IgD-negative memory B cell (primary cell): Measurements from ENCODE around the gene COL27A1. TPM values are rescaled to one million over a fixed set of nuclear protein-coding genes. Genes with fewer than 3 reads are reported as not detected.
"Not testable (repeated sequence)": the region's sequence is repeated elsewhere in the genome, so short reads cannot be mapped to it uniquely, and the experiment has no call there.

Experiments used
- H3K27ac Mint-ChIP-seq, 3 donors: one replicate each; pipeline ENCODE4 v1.8.0; 2020 to 2022; ENCODE audit warnings: mild to moderate bottlenecking in 3 of 3, mixed read lengths in 3 of 3, moderate library complexity in 1 of 3
- H3K27me3 Mint-ChIP-seq: one replicate; pipeline ENCODE4 v1.8.0; 2021; ENCODE audit warnings: mixed read lengths
- H3K36me3 Mint-ChIP-seq: one replicate; pipeline ENCODE4 v1.8.0; 2020; ENCODE audit warnings: mild to moderate bottlenecking, mixed read lengths
- H3K4me1 Mint-ChIP-seq, 3 donors: one replicate each; pipeline ENCODE4 v1.8.0; 2020 to 2022; ENCODE audit warnings: mixed read lengths in 3 of 3, mild to moderate bottlenecking in 1 of 3
- H3K4me3 Mint-ChIP-seq, 4 donors: one replicate each; pipeline ENCODE4 v1.8.0; 2020 to 2022; ENCODE audit warnings: mild to moderate bottlenecking in 4 of 4, mixed read lengths in 4 of 4, moderate library complexity in 3 of 4
- H3K9me3 Mint-ChIP-seq, 3 donors: one replicate each; pipeline ENCODE4 v1.8.0; 2020 to 2021; ENCODE audit warnings: mixed read lengths in 3 of 3, mild to moderate bottlenecking in 1 of 3
- polyA plus RNA-seq: library from polyadenylated mRNA; unstranded; fragments of 300-500 nt; fragmentation: Illumina TruSeq; gene quantifications from one replicate; pipeline ENCODE4 v1.2.3, GENCODE V29; 2021

Gene COL27A1
- polyA plus RNA-seq, 1 donor from 2014 or later, result not detected

DNA sequence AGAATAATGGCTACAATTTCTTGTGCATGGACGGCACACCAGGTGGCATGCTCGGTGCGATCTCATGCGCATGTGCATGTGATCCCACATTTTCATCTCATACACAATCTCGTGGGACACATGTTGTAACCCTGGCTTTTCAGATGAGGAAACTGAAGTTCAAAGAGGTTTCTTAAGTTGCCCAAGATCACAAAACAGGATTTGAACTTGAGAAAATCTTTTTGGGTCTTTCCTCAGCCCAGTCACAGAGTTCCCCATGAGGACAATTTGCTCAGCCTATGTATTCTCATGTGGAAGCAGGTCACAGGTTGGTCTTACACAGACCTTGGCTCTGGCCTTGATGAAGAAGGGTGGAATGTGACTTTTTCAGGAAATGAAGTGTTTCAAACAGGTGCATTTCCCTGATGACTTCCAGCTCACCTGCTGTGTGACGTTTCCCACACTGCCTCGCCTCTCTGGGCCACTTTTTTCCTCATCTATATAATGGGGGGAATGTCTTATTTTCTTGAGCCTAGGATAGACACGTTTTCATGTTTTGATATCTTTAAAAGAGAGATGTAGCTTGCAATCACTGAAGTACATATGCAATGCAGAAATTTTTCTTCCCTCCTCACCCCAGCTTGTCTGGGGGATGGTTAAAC, 160.5 kb downstream of the COL27A1 start:
- Mint-ChIP-seq H3K4me1 (no peaks in the 10 kb centered on the region), H3K27me3 (peaks cover 9% of the 10 kb centered on the region), H3K27ac (peak overlapping the region in 1 of 3 donors; percentile 50), H3K36me3 (no peaks in the 10 kb centered on the region), H3K9me3 (peaks cover 0 to 5% (median 2%) of the 10 kb centered on the region in 3 donors), H3K4me3 (no peak overlapping the region)

DNA sequence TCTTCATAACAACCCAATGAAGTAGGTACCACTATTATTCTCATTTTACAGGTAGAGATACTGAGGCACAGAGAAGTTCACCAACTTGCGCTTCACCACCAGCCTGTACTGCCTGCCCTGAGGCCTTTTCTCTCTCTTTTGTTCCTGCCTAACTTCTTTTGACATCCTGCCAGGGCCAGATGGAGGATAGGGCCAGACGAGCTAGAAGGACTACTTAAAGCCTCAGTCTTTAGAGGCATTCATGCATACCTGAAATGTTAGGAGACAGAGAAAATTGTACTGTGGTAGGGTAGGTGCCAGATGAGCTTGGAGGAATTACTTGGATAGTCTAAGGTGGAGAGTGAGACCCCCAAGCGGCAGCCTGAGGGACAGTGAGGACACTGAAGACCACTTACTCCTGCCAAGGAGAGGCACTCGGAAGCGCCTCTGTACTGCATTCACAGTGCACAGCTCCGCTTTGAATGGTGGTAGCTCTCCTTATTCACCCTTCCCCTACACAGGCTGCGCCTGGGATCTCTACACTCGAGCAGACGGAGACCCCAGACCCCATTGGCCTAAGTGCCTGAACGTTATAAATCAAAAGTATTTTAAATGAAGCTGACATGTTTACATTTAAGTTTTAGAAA, 161.4 kb downstream of the COL27A1 start:
- peaks cover 0 to 5% (median 2%) of the 10 kb centered on the region in 3 donors for H3K9me3 Mint-ChIP-seq
- no peak overlapping the region for H3K27ac Mint-ChIP-seq
- no peaks in the 10 kb centered on the region for H3K36me3 Mint-ChIP-seq
- no peak overlapping the region for H3K4me3 Mint-ChIP-seq
- H3K4me1 Mint-ChIP-seq, result no peaks in the 10 kb centered on the region
- H3K27me3 Mint-ChIP-seq, result peaks cover 9% of the 10 kb centered on the region

DNA sequence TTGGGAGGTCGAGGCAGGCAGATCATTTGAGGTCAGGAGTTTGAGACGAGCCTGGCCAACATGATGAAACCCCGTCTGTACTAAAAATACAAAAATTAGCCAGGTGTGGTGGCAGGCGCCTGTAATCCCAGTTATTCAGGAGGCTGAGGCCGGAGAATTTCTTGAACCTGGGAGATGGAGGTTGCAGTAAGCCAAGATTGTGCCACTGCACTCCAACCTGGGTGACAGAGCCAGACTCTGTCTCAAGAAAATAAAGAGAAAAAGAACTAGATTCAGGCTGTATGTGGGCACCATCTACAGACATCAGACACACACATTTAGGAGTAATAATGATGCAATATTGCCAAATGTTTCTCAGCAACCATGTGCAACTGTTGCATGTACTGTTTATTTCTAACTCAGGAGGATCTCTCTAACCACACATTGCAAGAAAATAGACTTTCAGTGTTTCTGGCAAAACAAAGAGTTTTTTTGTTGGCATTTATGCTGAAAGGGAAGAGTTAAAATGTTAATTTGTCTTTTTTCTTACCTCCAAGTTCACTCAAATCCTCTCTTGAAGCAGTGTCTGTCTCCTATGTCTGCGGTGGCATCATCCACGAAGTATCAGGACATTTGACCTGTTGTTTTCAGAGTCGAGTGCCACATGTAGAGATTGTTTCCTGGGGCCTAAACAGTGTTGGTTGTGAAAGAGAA, 162.5 kb downstream of the COL27A1 start:
- Mint-ChIP-seq H3K4me3 (no peak overlapping the region), H3K27me3 (peaks cover 14% of the 10 kb centered on the region), H3K27ac (no peak overlapping the region), H3K36me3 (no peaks in the 10 kb centered on the region), H3K4me1 (no peaks in the 10 kb centered on the region), H3K9me3 (peaks cover 0 to 5% (median 2%) of the 10 kb centered on the region in 3 donors)

DNA sequence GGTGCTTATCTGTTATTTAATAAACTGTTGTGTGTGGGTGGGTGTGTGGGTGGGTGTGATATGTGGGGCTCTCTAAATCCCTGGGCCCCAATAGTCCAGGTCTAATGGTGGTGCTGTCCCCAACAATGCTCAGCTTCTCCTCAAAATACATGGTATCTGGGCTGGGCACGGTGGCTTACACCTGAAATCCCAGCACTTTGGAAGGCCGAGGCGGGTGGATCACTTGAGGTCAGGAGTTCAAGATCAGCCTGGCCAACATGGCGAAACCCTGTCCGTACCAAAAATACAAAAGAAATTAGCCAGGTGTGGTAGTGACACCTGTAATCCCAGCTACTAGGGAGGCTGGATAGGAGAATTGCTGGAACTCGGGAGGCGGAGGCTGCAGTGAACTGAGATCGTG, 163.1 kb downstream of the COL27A1 start:
- Mint-ChIP-seq H3K27ac (no peak overlapping the region), H3K27me3 (peaks cover 14% of the 10 kb centered on the region), H3K4me1 (no peaks in the 10 kb centered on the region), H3K36me3 (no peaks in the 10 kb centered on the region), H3K9me3 (peaks cover 0 to 5% (median 2%) of the 10 kb centered on the region in 3 donors), H3K4me3 (no peak overlapping the region)

DNA sequence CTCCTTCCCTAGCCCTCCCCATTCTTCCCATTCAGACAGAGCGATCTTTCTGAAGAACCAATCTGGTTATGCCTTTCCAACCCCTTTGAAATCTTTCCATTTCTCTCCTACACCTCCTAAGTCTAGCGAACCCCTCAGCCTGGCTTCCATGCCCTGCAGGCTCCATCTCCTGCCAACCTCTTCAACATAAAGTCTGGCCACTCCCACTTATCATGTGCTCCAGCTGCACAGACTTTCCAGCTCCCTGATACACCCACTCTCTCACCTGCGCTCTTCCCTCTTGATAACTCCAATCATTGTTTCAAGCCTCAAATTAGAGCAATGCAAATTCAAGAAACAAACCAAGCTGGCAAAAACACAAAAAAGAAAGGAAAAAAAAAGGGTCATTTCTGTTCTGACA, 163.8 kb downstream of the COL27A1 start:
- no peak overlapping the region for H3K4me3 Mint-ChIP-seq
- H3K27ac Mint-ChIP-seq, result peak overlapping the region in 1 of 3 donors; percentile 21
- no peaks in the 10 kb centered on the region for H3K36me3 Mint-ChIP-seq
- H3K27me3 Mint-ChIP-seq, result peaks cover 14% of the 10 kb centered on the region
- H3K4me1 Mint-ChIP-seq, result no peaks in the 10 kb centered on the region
- peaks cover 0 to 5% (median 2%) of the 10 kb centered on the region in 3 donors for H3K9me3 Mint-ChIP-seq

DNA sequence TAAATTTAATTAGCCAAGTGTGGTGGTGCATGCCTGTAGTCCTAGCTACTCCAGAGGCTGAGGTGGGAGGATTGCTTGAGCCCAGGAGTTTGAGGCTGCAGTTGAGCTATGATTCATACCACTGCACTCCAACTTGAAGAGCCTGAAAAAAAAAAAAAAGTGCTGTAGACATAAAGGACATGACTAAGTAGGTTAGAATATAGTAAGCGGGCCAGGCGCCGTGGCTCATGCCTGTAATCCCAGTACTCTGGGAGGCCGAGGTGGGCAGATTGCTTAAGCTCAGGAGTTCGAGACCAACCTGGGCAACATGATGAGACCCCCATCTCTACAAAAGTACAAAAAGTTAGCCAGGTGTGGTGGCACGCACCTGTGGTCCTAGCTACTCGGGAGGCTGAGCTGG, 165.4 kb downstream of the COL27A1 start:
- not testable (repeated sequence) for H3K36me3 Mint-ChIP-seq, H3K9me3 Mint-ChIP-seq, H3K4me1 Mint-ChIP-seq, H3K27ac Mint-ChIP-seq, H3K4me3 Mint-ChIP-seq
- H3K27me3 Mint-ChIP-seq, result peaks cover 14% of the 10 kb centered on the region

DNA sequence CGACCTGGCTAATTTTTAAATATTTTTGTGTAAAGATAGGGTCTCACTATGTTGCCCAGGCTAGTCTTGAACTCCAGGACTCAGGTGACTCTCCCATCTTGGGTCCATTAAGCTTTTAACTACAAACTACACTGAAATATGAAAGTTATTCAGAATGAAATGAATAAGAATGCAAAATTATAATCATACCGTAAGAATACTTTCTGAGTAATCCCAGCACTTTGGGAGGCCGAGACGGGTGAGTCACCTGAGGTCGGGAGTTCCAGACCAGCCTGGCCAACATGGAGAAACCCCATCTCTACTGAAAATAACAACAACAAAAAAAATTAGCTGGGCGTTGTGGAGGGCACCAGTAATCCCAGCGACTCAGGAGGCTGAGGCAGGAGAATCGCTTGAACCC, 166.4 kb downstream of the COL27A1 start:
- Mint-ChIP-seq H3K4me1 (no peaks in the 10 kb centered on the region), H3K27me3 (peaks cover 14% of the 10 kb centered on the region), H3K36me3 (no peaks in the 10 kb centered on the region), H3K27ac (no peak overlapping the region), H3K4me3 (no peak overlapping the region), H3K9me3 (no peaks in the 10 kb centered on the region)

DNA sequence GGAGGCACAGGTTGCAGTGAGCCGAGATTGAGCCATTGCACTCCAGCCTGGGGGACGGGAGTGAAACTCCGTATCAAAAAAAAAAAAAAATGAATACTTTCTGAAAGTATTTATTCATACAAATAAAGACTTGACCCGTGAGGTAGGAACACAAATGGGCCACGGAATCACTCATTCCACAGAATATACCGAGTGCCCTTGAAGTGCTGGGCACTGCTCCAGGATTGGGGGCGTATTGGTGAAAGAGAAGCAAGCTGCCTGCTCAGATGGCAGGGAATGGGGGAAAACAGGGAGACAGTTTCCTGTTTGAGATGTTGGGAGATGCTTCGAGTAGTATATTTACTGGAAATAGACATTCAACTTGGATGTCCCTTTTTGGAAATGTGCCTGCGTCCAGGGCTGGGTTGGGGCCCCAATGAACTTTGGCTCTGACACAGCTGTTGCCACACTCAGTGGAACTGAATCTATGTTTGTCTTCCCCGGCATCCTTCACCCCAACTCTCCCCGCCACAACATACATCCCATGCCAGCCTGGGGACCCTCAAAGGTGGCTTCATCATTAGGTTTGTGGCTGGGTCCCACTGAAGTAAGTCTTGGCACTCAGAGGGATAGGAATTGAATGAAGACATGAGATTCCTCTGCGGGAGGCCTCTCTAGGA, 167.0 kb downstream of the COL27A1 start:
- H3K27ac Mint-ChIP-seq, H3K4me1 Mint-ChIP-seq, H3K9me3 Mint-ChIP-seq, H3K4me3 Mint-ChIP-seq, H3K36me3 Mint-ChIP-seq: not testable (repeated sequence)
- H3K27me3 Mint-ChIP-seq, result peaks cover 14% of the 10 kb centered on the region

DNA sequence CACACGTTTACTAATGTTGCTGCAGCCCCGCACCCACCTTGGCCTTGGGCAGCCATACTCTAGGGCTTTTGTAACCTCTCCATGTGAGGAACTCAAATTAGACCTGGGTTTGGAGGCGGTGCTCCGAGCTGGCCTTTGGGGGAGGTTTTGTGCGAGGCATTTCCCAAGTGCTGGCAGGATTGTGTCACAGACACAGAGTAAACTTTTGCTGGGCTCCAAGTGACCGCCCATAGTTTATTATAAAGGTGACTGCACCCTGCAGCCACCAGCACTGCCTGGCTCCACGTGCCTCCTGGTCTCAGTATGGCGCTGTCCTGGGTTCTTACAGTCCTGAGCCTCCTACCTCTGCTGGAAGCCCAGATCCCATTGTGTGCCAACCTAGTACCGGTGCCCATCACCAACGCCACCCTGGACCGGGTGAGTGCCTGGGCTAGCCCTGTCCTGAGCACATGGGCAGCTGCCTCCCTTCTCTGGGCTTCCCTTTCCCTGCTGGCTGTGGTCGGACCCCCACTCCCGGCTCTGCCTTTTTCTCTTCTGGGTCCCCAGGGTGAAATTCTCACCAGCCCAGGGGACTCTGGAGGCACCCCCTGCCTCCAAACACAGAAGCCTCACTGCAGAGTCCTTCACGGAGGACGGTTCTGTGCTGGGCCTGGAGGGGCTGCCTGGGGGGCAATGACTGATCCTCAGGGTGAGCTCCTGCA, 167.6 kb downstream of the COL27A1 start, which contains the start of gene ORM1:
ORM1 (plus strand) TSS at position 268 of the 701 bp plus-strand sequence; CDS start at position 304, 36 bp downstream.
- H3K27ac Mint-ChIP-seq, H3K4me3 Mint-ChIP-seq, H3K4me1 Mint-ChIP-seq, H3K36me3 Mint-ChIP-seq, H3K9me3 Mint-ChIP-seq: not testable (repeated sequence)
- peaks cover 12% of the 10 kb centered on the region for H3K27me3 Mint-ChIP-seq

DNA sequence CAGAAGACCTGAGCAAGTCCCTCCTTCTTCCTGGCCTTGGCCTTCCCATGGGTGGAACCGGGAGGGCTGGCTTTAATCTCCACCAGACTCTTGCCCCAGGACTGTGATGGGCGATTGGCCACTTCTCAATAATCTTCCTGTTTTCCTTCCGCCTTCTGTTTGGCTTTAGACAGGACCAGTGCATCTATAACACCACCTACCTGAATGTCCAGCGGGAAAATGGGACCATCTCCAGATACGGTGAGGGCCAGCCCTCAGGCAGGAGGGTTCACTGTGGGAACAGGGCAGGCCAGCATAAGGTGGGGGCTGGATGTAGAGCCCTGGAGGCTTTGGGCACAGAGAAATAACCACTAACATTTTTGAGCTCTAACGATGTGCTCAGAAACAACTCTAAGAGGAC, 168.5 kb downstream of the COL27A1 start:
- H3K4me3 Mint-ChIP-seq, H3K36me3 Mint-ChIP-seq, H3K4me1 Mint-ChIP-seq, H3K9me3 Mint-ChIP-seq, H3K27me3 Mint-ChIP-seq, H3K27ac Mint-ChIP-seq: not testable (repeated sequence)

DNA sequence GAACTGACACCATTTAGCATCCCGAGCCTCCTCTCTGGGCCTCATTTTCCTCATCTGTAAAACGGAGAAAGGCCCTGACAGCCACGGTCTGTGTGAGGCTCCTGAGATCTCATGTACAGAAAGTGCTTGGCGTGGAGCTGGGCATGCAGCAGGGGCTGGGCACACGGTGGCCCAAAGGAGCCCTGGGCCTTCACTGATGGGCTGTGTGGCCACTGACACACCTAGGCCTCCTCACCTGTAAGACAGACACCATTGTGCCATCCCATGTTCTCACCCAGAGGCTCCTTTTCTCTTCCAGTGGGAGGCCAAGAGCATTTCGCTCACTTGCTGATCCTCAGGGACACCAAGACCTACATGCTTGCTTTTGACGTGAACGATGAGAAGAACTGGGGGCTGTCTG, 169.2 kb downstream of the COL27A1 start:
- Mint-ChIP-seq H3K4me1 (no peaks in the 10 kb centered on the region), H3K9me3 (no peaks in the 10 kb centered on the region)

DNA sequence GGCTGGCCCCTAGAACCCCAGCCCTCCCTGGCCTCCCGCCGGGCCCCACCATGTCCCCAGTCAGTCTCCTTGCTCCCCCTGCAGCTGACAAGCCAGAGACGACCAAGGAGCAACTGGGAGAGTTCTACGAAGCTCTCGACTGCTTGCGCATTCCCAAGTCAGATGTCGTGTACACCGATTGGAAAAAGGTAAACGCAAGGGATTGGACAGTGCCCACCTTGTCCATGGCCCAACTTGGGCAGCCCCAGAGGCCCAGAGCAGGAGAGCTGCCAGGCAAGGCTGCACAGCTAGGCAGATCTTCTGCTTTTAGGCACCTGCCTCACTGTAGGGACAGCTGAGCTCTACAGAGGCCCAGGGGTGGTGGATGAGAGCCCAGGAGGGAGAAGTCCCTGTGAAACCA, 169.6 kb downstream of the COL27A1 start:
- not testable (repeated sequence) for H3K27me3 Mint-ChIP-seq, H3K4me3 Mint-ChIP-seq, H3K4me1 Mint-ChIP-seq, H3K27ac Mint-ChIP-seq, H3K9me3 Mint-ChIP-seq, H3K36me3 Mint-ChIP-seq

More for the DNA sequence above, 169.2 kb downstream of the COL27A1 start:
- no peaks in the 10 kb centered on the region for H3K36me3 Mint-ChIP-seq
- peaks cover 5% of the 10 kb centered on the region for H3K27me3 Mint-ChIP-seq
- no peak overlapping the region for H3K4me3 Mint-ChIP-seq
- no peak overlapping the region for H3K27ac Mint-ChIP-seq

DNA sequence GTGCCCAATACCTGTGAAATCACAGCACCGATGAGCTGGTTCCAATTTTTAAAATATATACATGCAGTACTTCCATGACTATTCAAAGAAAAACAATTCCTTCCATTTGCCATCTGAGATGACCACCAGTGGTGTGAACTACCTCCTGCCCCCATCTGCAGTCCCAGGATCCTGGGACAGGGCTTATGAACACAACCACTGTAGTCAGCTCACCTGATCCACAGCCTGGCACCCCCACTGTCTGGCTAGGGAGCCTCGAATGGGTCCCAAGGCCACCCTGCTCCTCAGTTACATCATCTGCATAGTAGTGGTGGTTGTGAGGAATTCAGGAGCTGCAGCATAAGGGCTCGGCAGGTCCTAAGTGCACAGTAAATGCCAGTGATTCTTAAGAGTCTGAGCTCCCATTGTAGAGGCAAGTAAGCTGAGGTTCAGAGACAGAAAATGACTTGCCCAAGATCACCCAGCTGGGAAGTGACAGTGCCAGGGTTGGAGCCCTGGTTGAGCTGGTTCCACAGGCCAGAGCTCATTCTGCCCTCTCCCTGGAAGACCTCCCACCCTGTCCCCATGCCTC, 170.4 kb downstream of the COL27A1 start:
- H3K36me3 Mint-ChIP-seq, H3K27me3 Mint-ChIP-seq, H3K4me3 Mint-ChIP-seq, H3K9me3 Mint-ChIP-seq, H3K27ac Mint-ChIP-seq, H3K4me1 Mint-ChIP-seq: not testable (repeated sequence)

DNA sequence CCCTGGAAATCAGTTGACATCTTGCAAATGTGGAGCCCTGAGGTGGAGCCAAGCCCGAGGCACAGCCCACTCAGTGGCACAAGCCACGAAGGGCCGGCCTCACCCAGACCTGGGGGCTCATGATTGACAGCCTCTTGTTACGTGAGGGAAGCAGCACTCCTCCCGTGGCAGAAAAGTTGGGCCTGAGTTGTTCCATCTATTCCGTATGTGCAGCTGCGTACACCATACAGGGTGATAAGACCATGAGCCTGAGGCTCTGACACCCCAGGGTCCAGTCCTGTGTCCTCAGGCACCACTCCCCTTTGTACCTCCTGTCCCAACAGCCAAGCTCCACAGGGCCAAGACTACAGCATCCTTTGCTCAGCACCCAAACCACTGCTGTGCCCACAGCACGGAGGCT, 172.4 kb downstream of the COL27A1 start:
- Mint-ChIP-seq H3K27ac (no peak overlapping the region), H3K9me3 (no peaks in the 10 kb centered on the region), H3K27me3 (no peaks in the 10 kb centered on the region), H3K36me3 (no peaks in the 10 kb centered on the region), H3K4me1 (peaks cover 6 to 8% (median 8%) of the 10 kb centered on the region in 3 donors), H3K4me3 (no peak overlapping the region)
